SKM-1 (cell line): ENCODE results near the gene HIVEP2.
A peak's percentile ranks its signal among the peaks of the same experiment; 100 is the strongest.

ENCODE experiments used
- DNase-seq: peaks from one replicate; lab custom pipeline; 2025; ENCODE audit not compliant: unreplicated experiment; lab: John Stamatoyannopoulos, UW

HIVEP2 gene

GRCh38 chr6:142925575-142926110, 19.3 kb downstream of the HIVEP2 start:
- DNase-seq: no peak

DNA sequence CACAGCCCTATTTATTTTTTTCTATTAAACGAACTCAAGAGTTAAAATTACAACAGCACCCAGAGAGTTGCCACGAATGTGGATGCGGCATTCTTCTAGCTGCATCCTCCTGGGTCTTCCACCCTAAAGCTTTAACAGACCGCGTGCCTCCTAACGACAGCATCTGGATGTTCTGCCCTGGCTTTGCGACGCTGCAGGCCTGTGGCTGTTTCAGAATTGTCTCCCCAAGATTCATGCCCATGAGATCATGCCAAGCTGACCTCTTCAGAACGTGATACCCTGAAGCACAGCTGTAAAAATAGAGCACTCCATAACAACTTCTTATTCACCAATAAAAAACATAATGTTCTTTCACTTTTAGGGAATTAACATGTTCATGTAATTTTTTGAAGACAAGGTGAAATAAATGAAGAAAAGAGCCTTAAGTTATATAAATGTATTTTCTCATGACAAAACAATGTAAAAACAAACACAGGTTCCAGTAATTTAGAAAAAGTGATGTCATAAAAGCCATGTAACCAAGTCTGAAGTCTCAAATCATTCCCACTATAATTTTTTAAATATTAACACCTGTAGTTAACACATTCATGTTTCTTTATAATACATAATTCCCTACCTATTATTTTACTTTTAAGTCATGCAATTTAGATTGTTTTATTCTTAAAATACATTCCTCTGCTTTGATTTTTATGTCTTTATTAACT, 26.5 kb downstream of the HIVEP2 start:
- DNase-seq: no peak

DNA sequence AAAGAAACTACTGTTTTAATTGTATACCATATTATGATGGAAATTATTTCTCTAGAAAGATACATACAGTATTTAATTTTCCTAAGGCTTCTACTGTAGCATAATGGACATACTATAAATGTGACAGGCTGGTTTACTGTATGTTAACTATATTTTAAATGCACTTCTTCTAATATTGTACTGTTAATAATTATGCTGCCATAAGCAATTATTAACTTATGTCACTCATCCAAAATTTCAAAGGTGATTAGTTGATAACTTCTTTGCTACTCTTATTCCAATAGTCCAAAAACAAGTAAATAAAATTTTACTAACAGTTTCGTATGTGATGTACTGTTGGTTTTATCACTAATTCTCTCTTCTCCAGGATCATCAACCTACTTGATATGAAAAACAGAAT, 28.1 kb downstream of the HIVEP2 start:
- no peak for DNase-seq

GRCh38 chr6:142914937-142915697, 29.9 kb downstream of the HIVEP2 start:
- no peak for DNase-seq

GRCh38 chr6:142914369-142914768, 30.6 kb downstream of the HIVEP2 start:
- DNase-seq: no peak

GRCh38 chr6:142913511-142914047, 31.4 kb downstream of the HIVEP2 start:
- peak; percentile 11 for DNase-seq

DNA sequence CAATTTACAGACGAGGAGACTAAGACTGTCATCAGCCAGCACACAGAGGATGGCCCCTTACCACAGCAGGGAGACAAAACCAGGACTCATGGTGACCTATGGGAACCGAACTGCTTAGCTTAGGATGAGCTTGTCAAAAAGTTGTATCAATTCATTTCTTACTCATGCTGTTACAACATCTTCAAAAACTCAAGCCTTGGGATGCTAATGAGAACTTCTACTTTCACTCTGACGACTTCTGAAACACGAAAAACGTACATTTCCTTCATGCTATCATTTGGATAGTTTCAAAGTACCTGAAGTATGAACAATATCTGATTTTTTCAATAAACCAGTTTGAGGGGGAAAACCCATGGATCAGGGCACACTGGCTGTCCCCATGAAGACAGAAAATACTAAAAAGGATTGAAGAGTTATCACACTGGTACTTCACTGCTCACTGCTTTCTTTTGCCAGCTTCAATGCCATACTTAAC, 31.9 kb downstream of the HIVEP2 start:
- no peak for DNase-seq

DNA sequence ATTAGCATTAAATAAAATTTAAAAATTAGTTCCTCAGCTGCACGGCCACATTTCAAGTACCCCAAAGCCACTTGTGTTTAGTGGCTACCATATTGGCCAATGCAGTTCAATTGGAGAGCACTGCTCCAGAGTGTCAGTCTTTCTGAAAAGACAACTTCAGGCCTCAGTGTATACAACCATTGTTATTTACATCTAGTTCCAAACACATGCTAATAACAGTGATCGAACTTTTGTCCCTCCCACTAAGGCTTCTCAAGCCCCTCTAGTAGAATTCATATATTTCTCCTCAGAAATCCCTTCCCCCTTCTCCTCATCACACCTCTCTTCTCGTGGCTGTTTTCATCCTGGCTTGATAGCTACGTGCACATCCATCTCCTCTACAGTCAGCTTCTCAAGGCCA, 32.9 kb downstream of the HIVEP2 start:
- no peak for DNase-seq

DNA sequence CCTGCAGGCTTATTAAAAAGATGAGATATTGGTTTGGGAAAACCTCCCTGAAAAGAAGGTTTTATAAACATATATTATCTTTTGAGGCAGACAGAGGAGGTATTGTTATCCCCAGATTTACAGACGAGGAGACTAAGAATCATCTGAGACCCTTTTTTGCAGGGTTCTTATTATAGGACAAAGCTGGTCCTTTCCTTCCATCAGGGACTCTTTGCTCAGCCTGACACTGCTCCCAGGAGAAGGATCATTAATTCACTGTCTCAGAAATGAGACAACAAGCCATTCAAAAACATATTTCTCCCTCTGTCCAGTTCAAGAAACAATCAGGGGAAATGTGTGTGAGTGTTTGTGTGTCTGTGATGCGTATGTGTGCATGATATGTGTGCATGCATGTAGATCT, 33.5 kb downstream of the HIVEP2 start:
- no peak for DNase-seq

- no peak for DNase-seq
Observed at GRCh38 chr6:142909686-142910085, 35.3 kb downstream of the HIVEP2 start.

DNA sequence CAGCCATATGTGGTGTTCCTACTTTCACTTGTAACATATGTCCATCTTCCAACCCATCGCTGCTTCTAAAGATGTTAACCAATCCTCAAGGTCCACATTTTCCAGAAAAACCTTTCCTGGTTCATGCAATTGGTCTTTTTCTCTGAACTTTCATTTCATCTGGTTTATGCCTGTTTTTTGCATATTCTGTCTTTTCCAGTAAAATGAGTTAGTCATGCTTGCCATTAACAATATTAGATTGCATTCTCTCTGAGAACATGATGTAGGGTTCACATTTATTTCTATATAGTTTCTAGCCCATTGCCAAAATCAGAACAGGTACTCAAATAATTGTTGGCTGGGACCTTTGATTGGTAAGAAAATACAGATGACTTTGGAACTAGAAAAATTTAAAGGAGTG, 36.7 kb downstream of the HIVEP2 start:
- no peak for DNase-seq

GRCh38 chr6:142907544-142907943, 37.4 kb downstream of the HIVEP2 start:
- no peak for DNase-seq

DNA sequence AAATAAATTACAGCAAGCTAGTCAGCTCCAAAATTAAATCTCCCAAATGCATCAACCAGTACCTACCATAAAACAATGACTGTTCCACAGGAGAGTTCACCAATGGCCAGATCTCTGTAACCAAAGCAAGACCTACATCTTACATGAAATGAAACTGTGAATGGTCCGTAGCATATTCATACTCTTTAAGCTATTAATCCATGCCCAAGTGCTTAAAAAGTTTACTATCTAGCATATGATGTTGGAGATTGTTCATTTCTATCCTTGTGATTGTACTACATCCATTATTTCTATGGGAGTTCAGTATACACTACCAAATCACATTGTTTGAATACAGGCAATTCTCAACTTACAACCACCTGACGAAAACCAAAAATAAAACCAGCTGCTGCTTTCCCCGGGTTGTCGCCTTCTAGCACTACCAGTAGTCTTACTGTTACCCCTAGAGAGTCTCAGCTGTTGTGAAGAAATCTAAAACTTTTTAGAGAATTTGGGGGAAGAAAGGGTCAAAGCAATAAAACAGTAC, 38.0 kb downstream of the HIVEP2 start:
- DNase-seq: no peak

- no peak for DNase-seq
Observed at GRCh38 chr6:142903812-142904211, 41.2 kb downstream of the HIVEP2 start.

DNA sequence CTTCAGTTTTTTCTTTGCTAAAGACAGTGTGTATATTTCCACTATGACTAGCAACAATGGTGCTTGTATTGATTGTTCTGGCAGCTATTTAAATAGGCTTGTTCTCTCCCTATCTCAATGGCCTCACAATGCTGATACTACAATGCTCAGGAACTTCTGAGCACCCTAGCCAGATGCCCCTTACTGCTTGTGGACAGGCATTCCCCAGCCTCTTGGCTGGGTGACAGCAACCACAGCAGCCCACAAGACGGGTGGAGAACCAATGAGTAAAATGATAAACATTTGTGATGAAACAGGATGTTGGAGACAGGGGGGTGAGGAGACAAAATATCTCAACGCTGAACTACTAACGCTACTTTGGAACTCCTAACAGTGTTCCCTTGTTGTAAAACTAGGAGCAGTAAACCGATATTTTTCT, 42.3 kb downstream of the HIVEP2 start:
- no peak for DNase-seq

DNA sequence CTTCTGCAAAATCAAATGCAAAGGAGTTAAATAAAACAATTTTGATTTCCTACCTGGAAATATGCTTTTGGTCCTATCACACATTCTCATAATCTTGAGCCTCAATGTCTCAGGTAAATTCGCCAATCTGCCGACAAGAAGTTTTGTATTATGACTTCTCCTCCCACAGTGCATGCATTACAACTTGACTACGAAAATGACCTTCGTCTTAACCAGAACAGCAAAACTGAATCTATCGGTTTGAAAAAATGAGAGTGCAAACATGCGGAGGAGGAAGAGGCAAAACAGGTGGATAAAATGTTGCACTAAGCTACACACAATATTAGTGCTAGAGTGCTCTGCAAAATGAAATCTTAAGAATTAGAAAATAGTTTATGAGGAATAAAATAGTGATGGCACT, 43.4 kb downstream of the HIVEP2 start:
- DNase-seq: no peak

DNA sequence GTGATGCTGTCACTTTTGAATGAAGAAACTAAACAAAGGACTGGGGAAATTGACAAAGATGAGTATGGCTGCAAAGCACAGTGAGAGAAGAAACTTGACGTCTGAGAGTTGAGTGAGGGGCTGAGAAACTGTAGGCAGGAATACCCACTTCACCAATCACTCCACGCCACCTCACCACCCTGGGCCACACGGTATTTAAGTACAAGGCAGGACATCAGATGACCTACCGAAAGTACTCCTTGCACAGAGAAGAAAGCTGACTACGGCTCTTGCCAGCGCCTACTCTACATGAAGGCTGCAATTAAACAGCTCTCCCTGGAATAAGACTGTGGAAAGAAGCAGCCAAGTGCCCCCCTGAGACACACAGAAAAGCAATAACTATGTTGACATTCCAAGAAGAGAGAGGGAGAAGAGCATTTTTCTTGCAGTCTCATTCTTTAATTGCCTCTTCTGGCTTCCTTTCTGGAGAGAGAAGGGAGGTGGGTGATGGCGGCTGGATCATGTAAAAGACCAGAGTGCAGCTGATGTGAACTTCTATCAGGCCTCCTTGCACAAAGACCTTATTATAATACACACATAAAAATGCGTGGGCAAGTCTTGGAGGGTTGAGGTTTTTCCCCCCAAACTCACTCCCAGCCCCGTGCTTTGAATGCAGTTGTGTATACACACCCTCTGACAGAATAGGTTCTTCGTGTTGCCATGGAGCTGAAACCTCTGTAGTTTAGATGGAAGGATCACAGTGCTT, 44.6 kb downstream of the HIVEP2 start:
- DNase-seq: no peak

DNA sequence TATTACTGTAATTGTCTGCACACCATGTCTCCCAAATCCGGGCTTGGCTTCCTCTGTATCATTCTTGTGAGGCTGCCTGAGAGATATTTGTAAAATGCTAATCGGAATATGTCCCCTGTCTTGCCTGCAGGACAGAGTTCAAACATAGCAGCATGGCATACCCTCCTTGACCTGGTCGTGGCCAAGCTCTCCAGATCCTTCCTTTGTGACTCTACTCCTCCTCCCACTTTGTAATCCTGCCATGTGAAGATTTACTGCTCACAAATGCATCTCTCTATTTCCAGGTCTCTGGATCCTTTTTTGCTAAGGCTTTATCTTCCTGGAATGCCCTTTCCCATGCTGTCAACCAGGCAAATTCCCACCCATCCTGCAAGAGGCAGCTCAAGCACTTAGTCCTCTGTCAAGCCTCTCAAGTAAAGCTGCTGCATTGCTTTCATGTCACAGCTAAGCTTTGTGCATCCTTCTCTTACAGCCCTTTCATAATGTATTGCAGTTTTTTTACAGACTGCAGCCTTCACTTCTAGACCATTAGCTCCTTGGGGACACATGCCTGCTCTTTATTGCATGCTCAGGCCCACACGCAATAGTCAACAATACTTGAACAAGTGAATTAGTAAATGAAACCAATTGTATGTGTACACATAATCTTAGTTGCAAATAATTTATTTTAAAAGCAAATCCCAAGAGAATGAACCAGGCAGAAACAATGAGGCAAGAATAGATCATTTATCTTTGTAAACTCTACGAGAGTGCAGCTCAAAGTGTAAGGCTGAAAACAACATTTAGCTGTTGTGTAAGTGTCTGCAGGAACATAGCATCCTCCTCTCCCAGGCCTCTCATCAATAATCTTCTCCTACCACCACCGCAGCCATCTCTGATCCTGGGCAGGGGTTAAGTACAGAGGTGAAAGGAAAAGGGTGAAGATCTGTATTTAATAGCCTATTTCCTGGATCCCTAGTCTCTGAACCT, 45.8 kb downstream of the HIVEP2 start:
- DNase-seq: no peak

GRCh38 chr6:142897659-142898058, 47.3 kb downstream of the HIVEP2 start:
- DNase-seq: no peak

- DNase-seq: no peak
Observed at GRCh38 chr6:142896732-142897131, 48.2 kb downstream of the HIVEP2 start.
